Left ventricle myocardium superior (tissue), 1 donor: Measurements from ENCODE around the gene NOL3. TPM values are rescaled to one million over a fixed set of nuclear protein-coding genes. Genes with fewer than 3 reads are reported as not detected.
A peak's percentile ranks its signal among the peaks of the same experiment; 100 is the strongest.

ENCODE experiments used
- ATAC-seq: fragments of 200-7000 bp; cut with Tn5 transposase; one replicate; pipeline ENCODE4 v1.9.1; 2020; ENCODE audit warnings: mild to moderate bottlenecking, moderate library complexity
- DNase-seq: peaks from one replicate; pipeline ENCODE4 v3.0.0-alpha.2; 2020
- intact Hi-C: fragments of 100-400 bp; cut with micrococcal nuclease; formaldehyde crosslinking; loops from one replicate; pipeline ENCODE4 v1.11.0; 2022
- microRNA-seq: library from miRNA; unstranded; fragments of <30 nt; microRNA quantifications from one replicate; pipeline ENCODE4 v1.2.0, GENCODE V29; 2020; ENCODE audit warnings: borderline number of aligned reads
- total RNA-seq: library from RNA; stranded (reverse); fragmentation: NEBNext Ultra II Directional; extraction: Animal tissue kit (Norgen Biotek cat#: 25700); gene quantifications from one replicate; pipeline ENCODE4 v1.2.1, GENCODE V29; 2021
- donor health status: DM: no; HTN: yes; CAD: no; lungs with severe emphysema.

NOL3 gene
- total RNA-seq, 1 donor from 2014 or later: 125 TPM

DNA sequence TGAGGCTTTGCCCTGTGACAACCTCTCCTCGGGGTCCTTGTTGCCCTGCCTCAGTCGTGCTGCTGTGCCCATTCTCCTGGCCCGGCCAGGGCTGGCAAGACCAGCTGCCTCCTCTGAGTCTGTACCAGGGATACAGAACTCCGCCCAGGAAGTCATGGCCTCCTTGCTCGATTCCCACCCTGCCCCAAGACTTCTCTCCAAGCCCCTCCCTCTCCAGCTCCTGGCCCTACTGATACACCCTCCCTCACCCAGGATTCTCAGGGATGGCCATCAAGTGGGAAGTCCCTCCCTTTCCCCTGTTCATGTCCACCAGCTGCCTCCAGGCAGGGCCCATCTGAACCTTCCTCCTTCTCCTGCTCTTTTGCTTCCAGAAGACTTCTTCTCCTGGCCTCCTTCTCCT, 45.4 kb downstream of the NOL3 start:
- ATAC-seq: no peak
- no peak for DNase-seq
- intact Hi-C loops: no loop called here

- DNase-seq: peak; percentile 72
- intact Hi-C loops: no loop called here
- ATAC-seq: peak; percentile 93
These were observed 46.5 kb downstream of the NOL3 start for GRCh38 chr16:67216612-67217490.

DNA sequence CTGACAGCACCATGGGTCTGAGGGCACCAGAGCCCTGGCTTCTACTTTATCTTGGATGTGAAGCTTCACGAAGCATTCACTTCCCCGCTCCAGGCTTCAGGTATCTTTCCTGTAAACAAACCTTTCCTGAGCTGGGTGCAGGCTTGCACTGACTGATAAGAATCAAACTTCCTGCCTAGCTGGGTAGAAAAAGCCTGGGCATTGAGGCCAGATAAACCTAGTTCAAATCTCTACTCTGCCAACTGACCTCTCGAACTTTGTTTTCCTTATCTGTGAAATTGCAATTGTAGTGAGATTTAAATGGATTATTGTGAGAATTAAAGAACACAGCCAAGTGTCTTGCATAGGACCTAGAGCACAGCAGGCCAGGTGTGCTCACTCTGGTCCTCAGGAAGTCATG, 53.7 kb downstream of the NOL3 start:
- intact Hi-C loops: no loop called here
- DNase-seq: no peak
- no peak for ATAC-seq

Small RNAs within 50 kb of the gene (microRNA-seq; reads per million reads assigned to microRNA genes)
- gene MIR328: 186 reads per million, percentile 51 among the genes with 10 or more reads in this experiment

Other genes starting within 250 kb of the NOL3 start
- gene RRAD, start 245.0 kb upstream of the NOL3 start, total RNA-seq: 86.7 TPM
- gene CIAO2B, start 236.1 kb upstream of the NOL3 start, total RNA-seq: 114 TPM
- 103 TPM for gene CES2, start 235.0 kb upstream of the NOL3 start, total RNA-seq
- gene CES3, start 209.3 kb upstream of the NOL3 start, total RNA-seq: 1.6 TPM
- gene CES4A, start 181.9 kb upstream of the NOL3 start, total RNA-seq: 6.7 TPM
- gene CBFB, start 141.4 kb upstream of the NOL3 start, total RNA-seq: 24.2 TPM
- gene PHAF1, start 60.6 kb upstream of the NOL3 start, total RNA-seq: 10.7 TPM
- gene B3GNT9, start 19.5 kb upstream of the NOL3 start, total RNA-seq: 7.8 TPM
- 7.2 TPM for gene TRADD, start 10.6 kb upstream of the NOL3 start, total RNA-seq
- 12.0 TPM for gene FBXL8, start 10.6 kb upstream of the NOL3 start, total RNA-seq
- gene HSF4, start 5.8 kb upstream of the NOL3 start, total RNA-seq: 71.0 TPM
- gene MATCAP1, start 13.4 kb downstream of the NOL3 start, total RNA-seq: 12.4 TPM
- 4.1 TPM for gene EXOC3L1, start 19.6 kb downstream of the NOL3 start, total RNA-seq
- 35.7 TPM for gene E2F4, start 21.6 kb downstream of the NOL3 start, total RNA-seq
- gene ELMO3, start 28.6 kb downstream of the NOL3 start, total RNA-seq: 0.79 TPM
- 11.7 TPM for gene TMEM208, start 56.6 kb downstream of the NOL3 start, total RNA-seq
- 14.5 TPM for gene FHOD1, start 76.9 kb downstream of the NOL3 start, total RNA-seq
- 1.2 TPM for gene SLC9A5, start 78.4 kb downstream of the NOL3 start, total RNA-seq
- 1.5 TPM for gene PLEKHG4, start 109.0 kb downstream of the NOL3 start, total RNA-seq
- not detected for gene KCTD19, start 156.2 kb downstream of the NOL3 start, total RNA-seq
- gene LRRC36, start 156.3 kb downstream of the NOL3 start, total RNA-seq: not detected
- gene TPPP3, start 223.0 kb downstream of the NOL3 start, total RNA-seq: 8.9 TPM
- 3.5 TPM for gene ZDHHC1, start 245.9 kb downstream of the NOL3 start, total RNA-seq